Suprapubic skin (tissue), 4 donors: ENCODE results near the gene TM9SF4.

ENCODE experiments used
- CTCF ChIP-seq, 2 donors: fragments of 200-600 bp in 1 of 2; fragments of 450-650 bp in 1 of 2; sonication (generic) in 1 of 2; IDR thresholded peaks; one replicate each; pipeline ENCODE4 v1.5.1; 2016 to 2019; ENCODE audit warnings: antibody characterized with exemption in 2 of 2, mild to moderate bottlenecking in 1 of 2, moderate library complexity in 1 of 2
- EP300 ChIP-seq: sonication (generic); formaldehyde crosslinking; IDR thresholded peaks from one replicate; pipeline ENCODE4 v1.6.1; 2017; ENCODE audit warnings: antibody characterized with exemption
- POLR2A ChIP-seq, 2 donors: fragments of 450-650 bp; IDR thresholded peaks; one replicate each; pipeline ENCODE4 v1.6.1; 2017; ENCODE audit warnings: antibody characterized with exemption in 2 of 2, mild to moderate bottlenecking in 2 of 2, moderate library complexity in 2 of 2
- POLR2AphosphoS5 ChIP-seq, 3 donors: sonication (generic); formaldehyde crosslinking; IDR thresholded peaks; one replicate each; pipeline ENCODE4 v1.6.1; 2017; ENCODE audit warnings: antibody characterized with exemption in 3 of 3

DNA sequence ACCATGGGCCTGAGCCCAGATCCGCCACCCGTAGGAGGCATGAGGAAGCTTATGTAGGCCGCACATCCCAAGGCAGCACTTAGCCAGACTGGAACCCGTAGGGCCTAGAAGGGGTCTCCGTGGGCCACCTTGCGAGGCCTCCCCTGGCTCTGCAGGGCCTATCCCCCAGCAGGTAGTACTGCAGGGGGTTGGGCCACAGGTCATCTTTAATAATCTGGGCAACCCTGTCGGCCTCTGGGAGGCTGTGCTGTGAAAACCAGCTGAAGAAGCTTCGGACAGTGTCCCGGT is 79.6 kb downstream of the TM9SF4 start:
- TF ChIP-seq CTCF (IDR thresholded peaks at IDR 0.05) (no peak), POLR2AphosphoS5 (IDR thresholded peaks at IDR 0.05) (no peak), EP300 (no peak), POLR2A (IDR thresholded peaks at IDR 0.05) (no peak)
